Measurements from ENCODE around the gene CEP135.
"Not testable (repeated sequence)": the region's sequence is repeated elsewhere in the genome, so short reads cannot be mapped to it uniquely, and the experiment has no call there.

The CEP135 gene

DNA sequence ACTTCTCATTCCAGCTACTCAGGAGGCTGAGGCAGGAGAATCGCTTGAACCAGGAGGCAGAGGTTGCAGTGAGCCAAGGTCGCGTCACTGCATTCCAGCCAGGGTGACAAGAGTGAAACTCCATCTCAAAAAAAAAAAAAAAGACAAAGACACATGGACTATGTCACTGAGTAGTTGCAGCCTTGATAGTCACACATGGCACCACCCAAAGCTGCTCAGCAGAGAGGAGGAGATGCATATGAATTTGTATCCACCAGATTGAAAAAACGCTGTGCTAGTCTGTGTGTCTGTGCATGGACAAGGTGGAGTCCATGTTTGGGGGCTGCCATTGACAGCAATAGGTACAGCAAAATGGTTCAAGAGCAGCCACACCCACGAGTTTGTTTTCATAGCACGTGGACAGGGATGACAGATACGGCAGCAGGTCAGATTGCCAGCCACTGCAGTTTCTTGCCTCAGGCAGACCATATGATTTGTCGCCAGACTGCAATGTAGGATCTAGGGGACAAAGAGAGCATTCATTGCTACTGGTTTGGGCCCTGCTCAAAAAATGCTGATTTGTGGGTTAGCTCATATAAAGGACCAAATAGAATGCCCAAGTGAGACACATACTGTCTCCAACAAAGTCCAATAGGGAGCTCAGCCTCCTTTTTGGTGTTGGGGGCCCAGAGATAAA lies 89.9 kb downstream of the CEP135 start:
- peak; percentile 8 for DNase-seq

DNA sequence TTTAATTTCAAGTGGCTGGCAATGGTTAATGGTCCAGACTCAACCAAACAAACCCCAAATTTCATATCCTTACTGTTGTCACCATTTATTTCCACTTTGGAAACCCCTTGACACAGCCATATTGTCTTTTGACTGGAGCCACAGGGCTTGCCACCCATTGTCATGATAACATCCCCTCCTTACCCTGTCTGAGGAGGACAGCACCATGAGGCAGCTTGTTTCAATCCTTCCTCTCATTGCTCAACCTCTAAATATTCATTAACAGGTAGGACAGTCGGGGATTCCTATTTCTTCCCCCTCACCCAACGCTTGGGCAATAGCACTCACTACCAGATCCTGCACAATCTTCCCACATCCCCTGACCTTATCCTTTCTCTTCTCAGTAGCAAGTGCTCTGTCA lies 92.1 kb downstream of the CEP135 start:
- no peak for DNase-seq

DNA sequence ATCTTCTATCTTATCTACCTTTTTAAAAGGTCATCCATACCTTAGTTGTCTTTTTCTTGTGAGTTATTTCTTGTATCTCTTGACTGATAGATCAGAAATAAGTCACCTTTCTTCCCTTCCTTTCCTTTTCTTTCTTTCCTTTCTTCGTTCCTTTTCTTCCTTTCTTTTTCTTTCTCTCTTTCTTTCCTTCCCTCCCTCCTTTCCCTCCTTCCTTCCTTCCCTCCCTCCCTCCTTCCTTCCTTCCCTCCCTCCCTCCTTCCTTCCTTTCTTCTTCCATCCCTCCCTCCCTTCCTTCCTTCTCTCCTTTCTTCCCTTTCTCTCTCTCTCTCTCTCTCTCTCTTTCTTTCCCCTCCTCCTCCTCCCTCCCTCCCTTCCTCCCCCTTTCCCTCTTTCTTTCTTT lies 93.5 kb downstream of the CEP135 start:
- DNase-seq: no peak

DNA sequence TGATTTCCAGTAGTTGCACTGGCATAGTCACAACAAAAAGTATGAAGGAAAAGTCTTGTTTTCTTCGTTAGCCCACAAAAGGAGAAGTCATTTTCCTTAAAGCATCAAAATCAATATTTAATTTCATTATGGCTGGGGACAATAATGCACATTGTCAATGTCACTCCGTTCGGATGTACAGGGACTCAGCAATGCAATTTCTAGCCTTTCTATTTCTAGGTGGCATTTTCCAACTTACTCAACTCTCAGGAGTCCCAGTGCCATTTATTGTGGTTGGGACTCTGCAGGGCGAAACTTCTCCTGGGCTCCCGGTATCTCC lies 99.6 kb downstream of the CEP135 start:
- no peak for DNase-seq

DNA sequence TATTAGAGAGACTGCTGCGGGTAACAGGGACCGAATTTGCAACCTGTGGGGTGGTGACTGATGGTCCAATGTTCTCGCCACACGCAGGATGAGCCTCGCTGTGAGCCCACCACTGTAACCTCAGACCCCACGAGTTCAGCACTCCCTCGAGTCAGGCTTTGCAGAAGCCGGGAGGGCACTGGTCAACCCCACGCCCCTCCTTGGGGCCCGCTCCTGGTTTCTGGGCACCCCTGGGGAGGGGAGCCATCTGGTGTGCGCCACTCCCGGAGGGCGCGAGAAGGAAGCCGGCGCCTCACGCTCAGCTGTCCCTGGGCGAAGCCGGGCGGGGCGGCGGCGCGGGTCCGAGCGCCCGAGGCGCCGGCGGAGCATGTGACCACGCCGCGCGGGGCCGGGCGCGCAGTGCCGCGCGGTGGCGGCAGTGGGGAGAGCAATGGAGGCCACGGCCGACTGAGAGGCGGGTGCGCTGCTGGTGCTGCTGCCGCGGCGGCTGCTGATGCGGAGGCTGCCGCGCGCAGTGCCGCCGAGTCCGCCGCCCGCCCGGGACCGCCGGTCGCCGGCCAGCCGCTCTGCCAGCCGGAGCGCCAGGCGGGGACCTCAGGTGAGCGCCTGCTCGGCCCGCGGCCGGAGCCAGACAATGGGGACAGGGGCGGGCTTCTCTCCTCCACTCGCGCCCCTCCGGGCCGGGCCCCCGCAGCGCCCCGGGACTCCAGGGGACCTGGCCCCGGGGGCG lies 100.1 kb downstream of the CEP135 start:
- peak; percentile 75 for DNase-seq

DNA sequence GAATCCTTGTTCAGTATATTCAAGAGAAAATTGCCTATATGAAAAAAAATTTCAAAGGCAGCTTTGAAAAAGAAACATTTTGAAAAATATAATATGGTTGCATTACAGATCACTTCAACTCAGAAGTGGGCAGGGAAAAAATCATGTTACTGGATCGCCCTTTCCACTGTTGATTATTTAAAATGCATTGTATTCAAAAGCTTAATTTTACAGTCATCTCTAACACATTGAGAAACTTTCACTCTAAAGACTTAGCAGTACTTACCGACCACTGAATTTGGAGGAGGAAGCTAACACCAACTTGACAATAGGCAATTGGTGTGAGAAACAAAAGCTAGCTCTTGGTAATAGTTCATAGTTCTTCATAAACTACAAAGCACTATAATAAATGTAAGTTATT lies 101.9 kb downstream of the CEP135 start:
- DNase-seq: no peak

DNA sequence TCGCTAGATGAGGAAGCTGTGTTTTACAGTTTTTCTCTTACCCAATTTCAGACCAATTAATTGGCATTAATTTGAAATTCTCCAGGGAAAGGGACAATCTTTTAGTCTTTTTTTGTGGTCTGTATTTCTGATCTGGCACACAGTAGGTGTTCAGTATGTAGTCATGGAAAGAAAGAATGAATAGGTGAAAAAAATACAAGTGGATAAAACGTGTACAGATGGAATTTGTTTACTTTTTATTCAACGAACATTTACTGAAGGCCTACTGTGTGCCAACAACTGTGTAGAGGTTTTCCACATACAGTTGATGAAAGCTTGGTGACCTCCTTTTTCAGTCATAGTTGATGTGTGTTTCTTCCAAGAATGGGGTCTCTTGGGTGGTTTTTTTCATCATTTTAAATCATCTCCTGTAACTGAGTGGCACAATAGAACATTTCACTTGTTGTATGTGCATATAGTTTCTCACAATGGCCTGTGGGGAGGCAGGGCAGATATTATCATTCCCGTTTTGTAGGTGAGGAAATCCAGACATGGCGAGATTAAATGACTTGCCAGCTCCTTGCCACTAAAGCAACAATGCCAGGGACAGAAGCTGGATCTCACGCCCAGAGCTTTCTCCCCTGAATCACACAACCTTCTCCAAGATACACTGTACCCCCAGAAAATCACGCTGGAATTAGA lies 102.4 kb downstream of the CEP135 start:
- no peak for DNase-seq

DNA sequence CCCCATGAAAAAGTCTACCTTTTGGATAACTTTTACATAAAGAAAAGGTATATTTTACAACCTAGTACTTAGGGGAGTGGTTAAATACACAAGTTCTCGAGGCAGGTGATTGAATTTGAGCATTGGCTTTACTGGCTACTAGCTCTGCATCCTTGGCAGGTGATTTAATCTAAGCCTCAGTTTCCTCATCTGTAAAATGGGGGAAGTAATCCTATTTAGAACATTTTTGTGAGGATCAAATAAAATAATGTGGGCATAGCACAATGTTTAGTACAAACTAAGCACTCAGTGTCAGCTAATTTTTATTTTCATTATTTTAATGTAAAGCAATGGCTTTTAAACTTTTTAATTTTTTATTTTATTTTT lies 102.9 kb downstream of the CEP135 start:
- DNase-seq: no peak

DNA sequence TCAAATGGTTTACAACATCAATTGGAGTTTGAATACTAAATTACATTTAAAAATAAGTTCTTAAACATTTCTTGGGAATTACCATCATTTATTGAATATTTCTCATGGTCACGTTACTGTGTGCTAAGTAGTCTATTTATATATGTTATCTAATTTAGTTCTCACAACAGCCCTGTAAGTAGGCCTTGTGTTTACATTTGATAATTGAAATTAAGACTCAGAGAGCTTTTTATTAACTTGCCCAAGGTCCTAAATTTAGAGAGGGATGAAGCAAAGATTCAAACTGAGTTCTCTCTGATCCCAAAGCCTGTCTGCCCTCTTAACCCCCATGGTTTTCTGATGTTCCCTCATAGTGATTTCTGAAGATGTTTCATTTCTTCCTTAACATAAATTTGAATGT lies 103.7 kb downstream of the CEP135 start:
- no peak for DNase-seq

DNA sequence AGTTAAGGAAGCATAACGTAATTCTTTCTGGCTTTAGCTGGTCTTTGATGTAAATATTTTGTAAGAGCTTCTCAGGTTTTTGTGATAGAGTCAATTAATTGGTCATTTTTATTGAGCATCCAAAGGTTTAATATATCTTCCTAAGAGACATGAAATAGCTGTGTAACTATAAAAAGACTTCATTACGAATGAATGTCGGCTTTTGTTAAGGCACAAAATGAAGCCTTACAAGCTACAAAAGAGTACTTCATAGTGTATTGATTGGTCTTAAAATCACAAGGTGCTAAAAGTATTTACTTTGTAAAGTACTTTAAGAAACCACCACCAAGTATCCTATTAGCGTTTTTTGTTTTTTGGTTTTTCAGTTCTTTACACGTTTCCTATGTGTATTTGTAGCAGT lies 104.2 kb downstream of the CEP135 start:
- no peak for DNase-seq

DNA sequence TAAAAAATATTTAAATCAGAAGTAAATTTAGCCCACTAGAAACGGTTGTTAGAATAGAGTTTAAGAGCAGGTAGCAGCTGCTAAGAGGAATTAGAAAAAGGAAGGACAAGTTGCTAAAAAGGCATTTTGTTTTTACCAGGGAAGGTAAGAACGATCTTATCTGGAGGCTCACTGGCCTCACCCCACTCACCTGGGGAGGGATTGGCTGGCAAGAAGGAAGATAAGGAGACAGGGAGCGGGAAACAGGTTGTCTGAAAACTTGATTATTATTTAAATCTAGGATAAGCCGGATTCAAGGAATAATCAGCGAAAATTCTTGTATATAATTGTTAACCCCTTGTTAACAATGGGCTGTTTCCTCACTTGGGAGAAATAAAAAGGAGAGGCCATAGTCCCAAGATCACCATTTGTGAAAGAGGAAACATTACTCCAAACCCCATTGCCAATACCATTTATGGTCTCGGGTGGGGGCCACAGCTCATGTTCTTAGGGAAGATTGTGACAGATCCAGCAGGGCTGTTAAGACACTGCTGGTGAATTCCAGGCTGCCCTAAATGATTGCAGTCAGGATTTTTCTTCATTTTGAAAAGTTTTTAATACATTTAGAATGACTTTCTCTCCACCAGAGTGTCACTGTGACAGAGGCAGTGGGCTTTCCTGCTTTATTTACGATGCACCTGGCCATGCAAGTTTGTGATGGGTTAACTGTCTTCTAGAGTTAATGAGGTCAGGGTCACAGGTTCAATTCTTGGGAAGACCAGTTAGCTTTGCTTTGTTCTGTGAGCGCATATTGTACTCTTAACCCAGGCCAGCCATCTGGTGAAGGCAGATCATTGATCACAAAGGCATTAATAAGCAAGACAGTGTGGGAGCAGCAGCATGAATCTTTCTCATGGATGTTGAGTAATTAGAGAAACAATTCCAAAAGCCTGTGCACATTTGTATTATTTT lies 106.6 kb downstream of the CEP135 start:
- no peak for DNase-seq

DNA sequence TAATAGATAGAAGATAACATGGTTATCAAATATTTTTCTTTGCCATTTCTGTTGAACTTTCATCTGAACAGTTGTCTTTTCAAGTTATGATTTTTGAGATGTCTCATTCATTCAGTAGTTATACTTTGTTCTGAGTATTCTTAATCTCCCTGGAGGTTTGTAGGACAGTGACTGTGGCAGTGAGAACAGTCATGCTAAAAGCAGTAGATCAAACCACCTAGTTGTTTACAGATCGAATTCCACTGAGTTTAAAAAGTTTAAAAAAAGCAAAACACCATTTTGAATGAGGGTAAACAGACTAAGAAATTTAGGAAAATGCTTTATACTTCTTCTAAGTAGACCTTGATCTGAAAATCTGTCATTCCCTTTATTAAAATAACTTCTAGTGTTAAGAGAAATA lies 107.2 kb downstream of the CEP135 start:
- no peak for DNase-seq

DNA sequence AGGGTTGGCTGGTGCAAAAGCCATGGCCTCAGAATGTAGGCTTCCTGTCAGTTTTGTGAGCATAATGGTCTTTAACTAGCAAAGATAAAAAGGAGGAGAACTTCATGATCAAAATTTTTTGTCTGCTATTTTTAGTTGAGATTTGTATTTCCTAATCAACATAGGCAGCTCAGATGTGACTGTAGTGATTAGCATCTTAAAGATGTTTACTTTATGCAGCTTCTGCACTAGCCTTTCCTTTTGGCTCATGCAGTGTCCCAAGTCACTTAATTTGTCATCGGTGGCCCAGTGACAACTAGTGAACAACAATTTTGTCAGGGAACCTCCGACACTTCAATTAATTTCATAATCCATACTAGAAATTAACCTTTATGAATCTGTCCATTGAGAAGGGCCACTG lies 109.8 kb downstream of the CEP135 start:
- DNase-seq: no peak

DNA sequence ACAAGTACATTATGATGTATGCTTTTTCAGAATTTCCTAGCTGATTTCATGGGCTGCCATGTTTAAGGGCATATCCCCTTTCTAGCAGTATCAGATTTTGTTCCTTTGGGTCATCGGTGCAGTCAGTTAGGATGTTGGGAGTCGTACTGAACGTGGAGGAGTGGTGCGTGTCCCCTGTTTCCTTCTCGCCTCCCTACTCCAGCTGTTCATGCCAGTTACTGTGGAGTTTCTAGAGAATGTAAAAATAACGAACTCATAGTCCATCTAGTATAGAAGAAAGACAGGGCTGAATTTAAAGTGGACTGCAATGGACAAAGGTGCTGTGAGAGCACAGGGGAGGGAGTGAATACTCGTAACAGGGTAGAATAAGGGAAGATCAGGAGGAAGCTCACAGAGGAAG lies 111.3 kb downstream of the CEP135 start:
- no peak for DNase-seq

DNA sequence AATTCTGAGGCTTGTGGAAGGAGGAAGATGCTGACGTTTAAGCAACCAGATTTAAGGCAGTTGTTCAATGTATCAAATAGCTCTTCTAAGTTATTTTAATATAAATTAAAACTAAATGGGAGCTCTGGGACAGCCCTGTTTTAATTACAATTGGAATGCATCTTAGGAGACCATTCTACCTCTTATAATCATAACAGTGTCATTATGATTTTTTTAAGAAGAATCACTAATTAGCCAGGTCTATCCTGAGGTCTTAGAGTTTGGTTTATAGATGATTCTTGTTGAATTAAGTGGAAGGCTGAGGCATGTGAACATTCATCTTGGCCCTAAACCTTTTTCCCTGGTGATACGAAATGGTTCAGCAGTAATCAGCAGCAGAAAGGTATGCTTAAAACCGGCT lies 113.4 kb downstream of the CEP135 start:
- no peak for DNase-seq

DNA sequence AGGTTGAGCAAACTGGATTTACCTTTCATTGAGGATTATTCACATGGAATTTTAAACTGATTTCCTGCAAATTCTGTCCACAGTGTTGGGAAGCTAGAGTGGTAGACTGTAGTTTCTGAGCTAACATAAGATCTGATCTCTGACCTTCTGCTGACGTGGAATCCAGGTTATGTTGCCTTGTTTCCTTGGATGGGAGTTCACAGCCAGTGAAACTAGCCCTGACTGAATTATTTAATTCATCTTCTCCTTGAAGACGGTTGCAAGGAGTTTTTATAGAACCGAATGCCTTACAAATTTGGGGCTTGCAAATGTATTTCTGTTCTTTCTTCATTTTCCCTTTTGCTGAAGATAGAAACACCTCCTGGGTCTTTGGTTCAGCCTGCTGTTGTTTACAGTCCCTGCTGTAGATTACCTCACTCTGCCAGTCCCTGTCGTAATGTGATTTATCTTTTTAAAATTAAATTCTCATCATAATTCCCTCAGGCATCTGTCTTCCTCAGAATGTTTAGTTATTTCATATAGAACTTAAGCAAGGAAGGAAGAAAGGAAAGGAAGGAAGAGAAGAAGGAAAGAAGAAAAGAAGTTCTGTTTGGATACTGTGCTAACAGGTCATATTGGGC lies 113.9 kb downstream of the CEP135 start:
- no peak for DNase-seq

DNA sequence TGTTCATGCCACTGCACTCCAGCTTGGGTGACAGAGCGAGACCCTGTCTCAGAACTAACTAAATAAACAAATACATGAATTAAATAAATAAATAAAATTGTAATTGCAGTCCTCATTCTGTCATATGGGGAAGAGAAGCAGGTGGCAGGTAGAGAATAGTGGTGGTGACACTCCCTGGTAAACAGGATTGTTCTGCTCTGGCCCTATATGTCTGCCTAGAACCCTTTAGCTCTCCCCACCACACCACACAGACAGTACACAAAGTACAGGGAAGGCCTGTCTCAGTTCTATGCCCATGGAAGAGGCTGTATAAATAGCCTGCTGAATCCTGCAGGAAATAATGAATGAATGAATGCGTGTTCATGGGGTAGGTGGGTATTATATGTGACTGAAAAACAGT lies 117.7 kb downstream of the CEP135 start:
- DNase-seq: no peak

DNA sequence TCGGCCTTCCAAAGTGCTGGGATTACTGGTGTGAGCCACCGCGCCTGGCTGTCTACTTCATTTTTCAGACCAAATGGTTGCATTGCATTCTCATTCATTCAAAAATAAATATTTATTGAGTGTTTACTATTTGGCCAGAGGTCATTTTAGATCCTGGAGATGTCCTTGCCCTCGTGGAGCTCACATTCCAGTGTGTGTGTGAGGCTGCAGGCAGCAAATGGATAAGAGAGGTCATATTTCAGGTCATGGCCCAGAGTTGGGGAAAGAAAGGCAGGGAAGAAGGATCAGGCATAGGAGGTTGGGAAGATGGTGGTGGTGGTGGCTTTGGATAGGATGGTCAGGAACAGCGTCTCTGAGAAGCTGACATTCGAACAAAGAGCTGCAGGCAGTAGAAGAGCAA lies 119.1 kb downstream of the CEP135 start:
- no peak for DNase-seq

DNA sequence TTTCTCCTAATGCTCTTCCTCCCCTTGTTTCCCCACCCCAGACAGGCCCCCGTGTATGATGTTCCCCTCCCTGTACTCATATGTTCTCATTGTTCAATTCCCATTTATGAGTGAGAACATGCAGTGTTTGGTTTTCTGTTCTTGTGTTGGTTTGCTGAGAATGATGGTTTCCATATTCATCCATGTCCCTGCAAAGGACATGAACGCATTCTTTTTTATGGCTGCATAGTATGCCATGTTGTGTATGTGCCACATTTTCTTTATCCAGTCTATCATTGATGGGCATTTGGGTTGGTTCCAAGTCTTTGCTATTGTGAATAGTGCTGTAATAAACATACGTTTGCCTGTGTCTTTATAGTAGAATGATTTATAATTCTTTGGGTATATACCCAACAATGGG lies 124.0 kb downstream of the CEP135 start:
- DNase-seq: not testable (repeated sequence)

DNA sequence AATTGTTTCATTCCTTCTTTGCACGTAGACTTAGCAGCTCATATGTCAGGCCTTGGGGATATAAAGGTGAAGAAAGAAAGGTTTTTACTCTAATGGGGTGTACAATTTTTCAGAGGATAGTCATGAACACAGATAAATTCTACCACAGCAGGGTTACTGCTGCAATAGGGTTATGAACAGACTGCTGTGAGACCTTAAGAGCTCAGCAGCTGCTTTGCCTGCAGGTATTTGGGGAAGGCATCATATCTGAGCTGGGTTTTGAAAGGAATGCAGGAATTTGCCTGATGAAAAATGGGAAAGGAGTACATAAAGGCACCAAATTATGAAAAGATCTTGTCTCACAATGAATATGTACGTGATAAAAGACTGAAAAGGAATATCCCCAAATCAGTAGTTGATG lies 128.9 kb downstream of the CEP135 start:
- DNase-seq: no peak

DNA sequence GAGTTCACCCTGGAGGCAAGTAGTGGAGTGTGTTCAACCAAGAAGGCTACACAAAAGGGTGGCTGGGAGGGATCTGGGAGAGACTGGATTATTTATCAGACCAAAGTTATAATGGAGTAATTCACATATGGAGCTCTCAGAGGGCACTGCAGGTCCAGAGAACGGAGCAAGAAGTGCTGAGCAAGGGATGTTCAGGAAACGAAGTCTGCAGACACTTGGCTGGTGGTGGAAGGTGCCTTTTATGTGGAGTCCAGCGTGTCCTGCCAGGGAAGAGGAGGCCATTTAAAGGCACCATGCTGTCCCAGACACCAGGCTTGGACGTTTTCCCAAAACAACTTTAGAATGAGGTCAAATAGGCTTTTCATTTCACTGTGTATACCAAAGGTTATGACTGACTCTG lies 130.1 kb downstream of the CEP135 start:
- DNase-seq: no peak

DNA sequence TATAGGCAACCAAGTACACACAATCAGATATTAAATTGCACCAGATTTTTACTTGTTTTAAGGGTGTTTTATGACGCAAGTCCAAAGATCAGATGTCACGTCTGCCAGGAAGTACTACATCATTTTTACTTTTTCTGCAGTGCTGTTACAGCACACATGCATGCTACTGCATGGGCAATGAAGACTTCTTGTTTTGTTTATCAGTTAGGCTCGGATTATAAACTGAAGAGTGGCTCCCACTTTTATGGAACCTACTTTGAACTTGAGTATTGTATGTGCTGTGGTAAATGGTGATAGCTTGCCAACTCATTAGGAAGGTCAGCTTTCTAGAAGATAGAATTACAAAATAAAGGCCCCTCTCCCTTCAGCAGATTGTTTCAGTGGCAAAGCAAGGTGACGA lies 131.6 kb downstream of the CEP135 start:
- DNase-seq: no peak

DNA sequence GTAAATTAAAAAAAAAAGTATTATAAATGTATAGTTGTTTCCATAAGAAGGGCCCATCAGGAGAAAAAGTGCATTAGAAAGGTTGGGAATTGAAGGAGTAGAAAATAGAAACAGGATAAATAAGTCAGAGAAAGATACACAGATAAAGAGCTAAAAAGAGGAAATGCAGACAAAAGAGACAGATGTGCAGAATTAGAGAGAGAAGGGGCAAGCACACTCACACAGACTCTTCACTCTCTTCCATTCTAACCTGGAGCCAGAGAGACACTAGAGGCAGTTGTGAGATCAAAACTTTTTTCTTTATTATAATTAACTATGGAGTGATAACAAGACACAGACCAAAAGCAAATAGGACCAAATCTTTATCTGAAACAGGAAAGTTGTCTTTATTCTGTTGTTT lies 134.1 kb downstream of the CEP135 start:
- no peak for DNase-seq
